NCI-H1105 (cell line): Measurements from ENCODE around the gene WRAP53.
A peak's percentile ranks its signal among the peaks of the same experiment; 100 is the strongest.

ENCODE experiments used
- DNase-seq: peaks from one replicate; lab custom pipeline; 2025; lab: John Stamatoyannopoulos, UW

WRAP53 gene

DNA sequence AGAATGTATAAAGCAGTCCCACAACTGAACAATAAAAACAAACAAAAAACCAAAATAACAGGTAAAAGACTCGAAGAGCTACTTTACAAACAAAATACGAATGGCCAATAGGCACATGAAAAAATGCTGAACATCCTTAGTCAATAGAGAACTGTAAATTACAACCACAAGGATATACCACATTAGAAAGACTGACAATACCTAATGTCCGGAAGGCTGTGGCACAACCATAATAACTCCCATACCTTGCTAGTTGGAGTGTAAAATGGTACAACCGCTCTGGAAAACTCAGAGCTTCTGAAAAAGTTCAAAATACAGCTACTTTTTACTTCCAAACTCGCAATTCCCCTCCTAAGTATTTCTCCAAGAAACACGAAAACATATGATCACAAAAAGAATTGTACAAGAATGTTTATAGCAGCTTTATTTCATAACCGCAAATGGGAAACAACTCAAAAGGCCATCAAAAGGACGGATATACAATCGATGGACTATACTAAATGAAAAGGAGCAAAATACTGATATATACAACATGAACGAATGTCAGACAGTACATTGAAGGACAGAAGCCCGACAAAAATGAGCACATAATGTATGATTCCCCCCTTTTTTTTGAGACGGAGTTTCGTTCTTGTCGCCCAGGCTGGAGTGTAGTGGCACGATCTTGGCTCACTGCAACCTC, 3.3 kb upstream of the WRAP53 start:
- DNase-seq, result no peak

DNA sequence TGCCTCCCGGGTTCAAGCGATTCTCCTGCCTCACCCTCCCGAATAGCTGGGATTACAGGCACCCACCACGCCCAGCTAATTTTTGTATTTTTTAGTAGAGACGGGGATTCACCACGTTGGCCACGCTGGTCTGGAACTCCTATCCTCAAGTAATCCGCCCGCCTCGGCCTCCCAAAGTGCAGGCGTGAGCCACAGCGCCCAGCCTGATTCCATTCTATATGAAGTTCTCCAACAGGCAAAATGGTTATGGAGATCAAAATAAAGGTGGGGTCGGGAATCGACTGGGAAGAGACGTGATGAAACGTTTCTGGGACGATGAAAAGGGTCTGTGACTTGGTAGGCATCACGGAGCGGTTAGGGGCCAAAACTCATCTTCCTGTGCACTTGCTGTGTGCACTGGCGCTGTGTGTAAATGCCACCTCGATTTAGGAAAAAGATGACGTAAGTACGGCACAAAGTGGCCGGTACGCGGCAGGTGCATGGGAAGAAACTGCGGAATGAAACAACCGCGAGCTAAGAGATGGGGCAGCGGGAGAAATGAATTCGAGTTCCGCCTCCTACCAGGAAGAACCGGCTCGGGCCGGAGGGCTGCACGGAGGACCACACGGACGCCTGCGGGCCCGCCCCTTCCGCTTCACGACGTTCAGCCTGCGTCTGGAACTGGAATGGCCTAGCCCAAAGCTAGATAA, 2.6 kb upstream of the WRAP53 start:
- peak; percentile 95 for DNase-seq

DNA sequence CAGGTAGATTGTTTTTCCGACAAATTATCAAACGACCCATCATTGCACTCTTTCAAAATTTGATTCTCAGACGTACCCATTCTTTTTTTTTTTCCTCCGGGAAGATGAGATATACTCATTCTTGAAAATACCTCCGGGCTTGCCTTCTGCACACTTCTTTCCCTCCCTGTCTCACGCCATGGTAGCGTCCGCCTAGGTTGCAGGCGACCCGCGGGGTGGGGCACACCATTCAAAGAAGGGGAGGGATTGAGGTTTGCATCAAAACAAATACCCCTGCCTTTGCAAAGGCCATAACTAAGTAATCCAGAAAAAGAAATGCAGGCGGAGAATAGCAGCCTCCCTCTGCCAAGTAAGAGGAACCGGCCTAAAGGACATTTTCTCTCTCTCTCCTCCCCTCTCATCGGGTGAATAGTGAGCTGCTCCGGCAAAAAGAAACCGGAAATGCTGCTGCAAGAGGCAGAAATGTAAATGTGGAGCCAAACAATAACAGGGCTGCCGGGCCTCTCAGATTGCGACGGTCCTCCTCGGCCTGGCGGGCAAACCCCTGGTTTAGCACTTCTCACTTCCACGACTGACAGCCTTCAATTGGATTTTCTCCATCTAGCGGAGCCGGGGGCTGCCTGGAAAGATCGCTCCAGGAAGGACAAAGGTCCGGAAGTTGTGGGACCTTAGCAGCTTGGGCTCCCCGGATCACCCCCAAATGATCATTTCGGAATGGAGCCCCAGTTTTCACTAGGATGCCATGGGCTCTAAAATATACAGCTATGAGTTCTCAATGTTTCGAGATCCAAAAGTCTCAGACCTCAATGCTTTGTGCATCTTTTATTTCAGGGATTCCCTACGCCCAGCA, 1.8 kb upstream of the WRAP53 start:
- DNase-seq, result peak; percentile 90

DNA sequence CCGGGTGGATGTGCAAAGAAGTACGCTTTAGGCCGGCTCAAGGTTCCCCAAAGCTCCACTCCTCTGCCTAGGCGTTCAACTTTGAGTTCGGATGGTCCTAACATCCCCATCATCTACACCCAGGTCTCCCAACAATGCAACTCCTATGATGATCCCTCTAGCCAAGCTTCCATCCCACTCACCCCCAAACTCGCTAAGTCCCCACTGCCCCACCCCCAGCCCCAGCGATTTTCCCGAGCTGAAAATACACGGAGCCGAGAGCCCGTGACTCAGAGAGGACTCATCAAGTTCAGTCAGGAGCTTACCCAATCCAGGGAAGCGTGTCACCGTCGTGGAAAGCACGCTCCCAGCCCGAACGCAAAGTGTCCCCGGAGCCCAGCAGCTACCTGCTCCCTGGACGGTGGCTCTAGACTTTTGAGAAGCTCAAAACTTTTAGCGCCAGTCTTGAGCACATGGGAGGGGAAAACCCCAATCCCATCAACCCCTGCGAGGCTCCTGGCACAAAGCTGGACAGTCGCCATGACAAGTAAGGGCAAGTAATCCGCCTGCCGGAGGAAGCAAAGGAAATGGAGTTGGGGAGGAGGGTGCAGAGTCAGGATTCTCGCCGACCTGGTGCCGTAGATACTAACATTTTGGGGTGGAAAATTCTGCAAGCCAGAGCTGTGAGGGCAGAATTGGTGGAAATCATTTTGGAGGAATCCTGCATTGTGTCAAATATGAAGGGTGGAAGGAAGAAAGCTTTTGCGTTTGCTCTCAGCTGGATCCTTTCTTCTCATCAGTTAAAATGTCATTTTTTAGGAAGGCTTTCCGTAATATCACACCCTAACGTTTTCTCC, 987 bp upstream of the WRAP53 start, which contains the start of gene TP53:
Gene TP53 (minus strand): TSS at position 419 of the 836 bp plus-strand sequence. CDS start 10,896 bp downstream, outside the sequence.
- peak; percentile 97 for DNase-seq

DNA sequence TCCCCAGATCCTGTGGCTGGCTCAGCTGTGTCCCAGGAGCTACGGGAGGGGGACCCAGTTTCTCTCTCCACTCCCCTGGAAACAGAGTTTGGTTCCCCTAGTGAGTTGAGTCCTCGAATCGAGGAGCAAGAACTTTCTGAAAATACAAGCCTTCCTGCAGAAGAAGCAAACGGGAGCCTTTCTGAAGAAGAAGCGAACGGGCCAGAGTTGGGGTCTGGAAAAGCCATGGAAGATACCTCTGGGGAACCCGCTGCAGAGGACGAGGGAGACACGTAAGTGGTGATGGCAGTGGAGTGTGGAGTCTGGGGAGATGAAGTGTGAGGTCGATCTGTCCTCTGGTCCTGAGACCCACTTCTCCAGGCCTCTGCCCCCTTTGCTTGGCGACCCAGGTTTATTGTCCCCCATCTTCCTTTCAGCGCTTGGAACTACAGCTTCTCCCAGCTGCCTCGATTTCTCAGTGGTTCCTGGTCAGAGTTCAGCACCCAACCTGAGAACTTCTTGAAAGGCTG, 585 bp downstream of the WRAP53 start:
- no peak for DNase-seq

DNA sequence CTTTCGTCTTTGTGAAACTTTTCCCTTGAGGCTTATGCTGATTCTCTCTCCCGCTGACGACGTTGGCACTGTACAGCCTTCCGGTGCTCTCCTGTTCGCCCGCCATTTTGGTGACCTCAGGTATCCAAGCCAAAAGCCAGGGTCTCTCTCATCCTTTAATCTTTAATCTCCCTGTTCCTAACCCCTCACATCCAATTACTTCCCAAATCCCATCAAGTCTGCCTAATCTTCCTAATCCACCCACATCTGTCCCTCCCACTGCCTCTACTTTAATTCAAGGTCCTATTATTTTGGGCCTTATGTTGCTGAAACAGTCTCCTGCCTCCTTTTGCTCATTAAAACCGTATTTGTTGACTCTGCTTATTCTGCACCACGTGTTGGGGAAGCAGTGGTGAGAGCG, 7.3 kb downstream of the WRAP53 start:
- no peak for DNase-seq

DNA sequence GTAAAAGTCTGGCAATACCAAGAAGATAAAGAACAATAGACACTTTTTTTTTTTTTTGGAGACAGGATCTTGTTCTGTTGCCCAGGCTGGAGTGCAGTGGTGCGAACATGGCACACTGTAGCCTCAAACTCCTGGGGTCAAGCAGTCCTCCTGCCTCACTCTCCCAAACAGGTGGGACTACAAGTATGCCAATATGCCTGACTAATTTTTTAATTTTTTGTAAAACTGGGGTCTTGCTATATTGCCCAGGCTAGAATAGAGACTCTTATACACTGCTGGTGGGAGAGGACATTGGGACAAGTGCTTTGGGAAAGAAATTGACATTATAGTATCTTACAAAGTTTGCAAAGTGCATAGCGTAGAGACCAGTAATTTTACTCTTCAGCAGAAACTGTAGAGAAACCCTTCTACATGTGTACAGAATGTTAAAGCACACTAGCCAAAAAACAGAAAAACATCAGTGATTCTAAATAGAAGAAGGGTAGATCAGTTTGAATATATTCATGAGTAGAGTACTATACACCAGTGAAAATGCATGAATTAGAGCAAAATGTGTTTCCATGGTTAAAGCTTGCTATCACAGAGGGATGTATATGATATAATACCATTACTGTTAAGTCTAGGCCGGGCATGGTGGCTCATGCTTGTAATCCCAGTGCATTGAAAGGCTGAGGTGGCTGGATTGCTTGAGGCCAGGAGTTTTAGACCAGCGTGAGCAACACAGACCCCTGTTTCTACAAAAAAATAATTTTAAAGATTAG, 9.7 kb downstream of the WRAP53 start:
- no peak for DNase-seq

DNA sequence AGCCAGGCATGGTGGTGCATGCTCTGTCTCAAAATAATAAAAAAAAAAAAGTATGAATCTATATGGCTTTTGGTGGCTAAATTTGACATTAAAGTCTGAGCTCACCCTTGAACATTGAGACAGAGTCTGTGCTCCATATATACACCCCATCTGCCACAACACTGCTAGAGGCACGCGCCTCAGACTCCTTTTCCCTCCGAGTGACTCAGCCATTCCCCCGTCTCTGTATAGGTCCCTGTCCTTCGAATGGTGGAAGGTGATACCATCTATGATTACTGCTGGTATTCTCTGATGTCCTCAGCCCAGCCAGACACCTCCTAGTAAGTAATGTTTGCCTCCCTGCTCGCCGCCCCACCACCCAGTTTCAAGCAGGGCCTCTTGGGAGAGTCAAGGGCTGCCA, 12.2 kb downstream of the WRAP53 start:
- DNase-seq, result no peak

DNA sequence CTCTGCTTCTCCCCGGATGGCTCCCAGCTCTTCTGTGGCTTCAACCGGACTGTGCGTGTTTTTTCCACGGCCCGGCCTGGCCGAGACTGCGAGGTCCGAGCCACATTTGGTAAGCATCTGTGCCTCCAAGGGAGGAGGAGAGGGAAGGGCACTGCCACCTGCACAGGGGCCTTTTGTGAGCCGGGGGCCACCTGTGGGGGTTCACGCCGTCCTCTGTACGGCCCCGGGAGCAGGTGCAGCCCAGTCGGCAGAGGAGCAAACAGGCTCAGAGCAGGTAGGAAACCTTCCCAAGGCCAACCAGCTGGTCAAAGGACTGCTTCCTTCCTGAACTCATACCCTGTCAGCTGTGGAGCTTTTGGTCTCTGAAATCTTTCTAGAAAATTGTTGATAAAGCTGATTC, 13.4 kb downstream of the WRAP53 start:
- DNase-seq, result no peak

DNA sequence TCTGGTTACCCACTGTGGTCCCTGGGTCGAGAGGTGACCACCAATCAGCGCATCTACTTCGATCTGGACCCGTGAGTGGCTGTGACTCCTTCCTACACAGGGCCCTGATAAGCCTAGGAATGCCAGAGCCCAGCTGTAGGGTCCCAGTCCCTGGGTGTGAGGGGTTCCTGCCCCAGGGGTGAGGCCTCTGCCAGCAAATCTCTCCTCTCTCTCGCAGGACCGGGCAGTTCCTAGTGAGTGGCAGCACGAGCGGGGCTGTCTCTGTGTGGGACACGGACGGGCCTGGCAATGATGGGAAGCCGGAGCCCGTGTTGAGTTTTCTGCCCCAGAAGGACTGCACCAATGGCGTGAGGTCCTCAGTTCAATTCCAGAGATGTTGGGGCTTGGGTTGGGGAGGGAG, 14.5 kb downstream of the WRAP53 start:
- DNase-seq, result no peak

DNA sequence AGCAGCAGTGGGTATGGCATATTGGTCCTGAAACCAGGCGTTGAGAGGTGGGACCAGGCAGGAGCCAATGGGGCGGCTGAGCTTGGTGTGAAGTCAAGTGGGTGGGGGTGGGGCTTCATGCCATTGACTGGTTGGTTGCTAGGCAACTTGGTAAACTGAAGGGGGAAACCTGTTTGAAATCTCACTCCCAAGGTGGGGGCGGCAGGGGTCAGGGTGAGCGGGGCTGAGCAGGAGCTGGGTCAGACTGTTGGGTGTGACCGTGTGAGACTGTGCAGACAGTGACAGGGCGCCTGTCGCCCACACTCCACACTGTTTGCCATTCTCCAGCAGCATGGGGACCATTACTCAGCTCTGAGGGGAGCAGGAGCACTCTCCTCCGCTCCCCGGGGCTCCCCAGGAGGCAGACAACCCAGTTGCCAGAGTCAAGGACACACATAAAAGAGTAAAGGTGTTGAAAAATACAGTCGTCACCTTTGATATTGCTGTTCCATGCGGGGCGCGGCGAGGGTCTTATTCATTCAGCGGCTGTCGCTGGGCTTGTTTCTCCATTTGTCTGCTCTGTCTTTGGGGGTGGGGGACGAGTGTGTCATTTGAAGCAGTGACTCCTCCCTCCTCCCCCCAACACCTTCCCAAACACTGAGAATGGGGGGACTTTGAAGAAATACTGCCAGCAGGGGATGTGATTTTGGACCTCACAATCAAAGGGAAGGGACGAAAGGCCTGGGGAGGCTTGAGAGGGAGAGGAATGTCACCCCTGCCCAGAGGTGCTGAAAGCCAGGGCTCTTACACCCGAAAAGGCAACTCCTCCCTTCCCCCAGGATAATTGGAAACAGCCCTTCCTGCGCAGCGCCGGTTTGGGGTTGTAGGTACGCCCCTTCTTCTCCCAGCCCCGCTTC, 15.6 kb downstream of the WRAP53 start:
- peak; percentile 98 for DNase-seq

DNA sequence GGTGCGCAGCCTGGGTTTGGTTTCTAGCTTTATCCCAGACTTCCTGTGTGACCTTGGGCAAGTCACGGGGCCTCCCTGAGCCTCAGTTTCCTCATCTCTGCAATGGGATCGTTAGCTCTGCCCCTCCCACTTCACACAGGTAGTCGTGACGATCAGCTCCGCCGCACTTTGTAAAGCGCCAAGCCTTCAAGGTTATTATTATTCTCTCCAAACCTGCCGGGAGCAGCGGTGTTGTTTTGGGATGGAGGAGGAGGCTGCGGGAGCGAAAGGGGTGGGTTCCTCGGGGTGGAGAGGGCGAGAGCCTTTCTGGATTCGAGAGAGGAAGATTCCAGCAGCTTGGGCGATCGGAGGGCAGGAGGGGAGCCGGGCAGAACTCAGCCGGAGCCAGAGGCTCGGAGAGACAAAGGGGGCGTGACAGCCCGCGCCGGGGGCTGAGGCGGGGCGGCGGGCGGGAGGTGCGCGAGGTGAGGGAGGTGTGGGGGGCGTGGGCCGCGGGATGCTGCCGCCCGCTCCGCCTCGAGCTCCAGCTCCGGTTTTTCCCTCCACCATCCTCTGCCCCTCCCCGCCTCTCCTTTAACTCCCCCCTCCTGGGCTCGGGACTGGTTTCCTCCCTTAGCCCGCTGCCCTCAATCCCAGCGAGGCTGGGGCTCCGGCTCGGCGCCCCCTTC, 16.5 kb downstream of the WRAP53 start, which contains the start of gene EFNB3:
Gene EFNB3 (plus strand): TSS at position 602 of the 668 bp plus-strand sequence. CDS start 397 bp downstream, outside the sequence.
- DNase-seq, result peak; percentile 85

DNA sequence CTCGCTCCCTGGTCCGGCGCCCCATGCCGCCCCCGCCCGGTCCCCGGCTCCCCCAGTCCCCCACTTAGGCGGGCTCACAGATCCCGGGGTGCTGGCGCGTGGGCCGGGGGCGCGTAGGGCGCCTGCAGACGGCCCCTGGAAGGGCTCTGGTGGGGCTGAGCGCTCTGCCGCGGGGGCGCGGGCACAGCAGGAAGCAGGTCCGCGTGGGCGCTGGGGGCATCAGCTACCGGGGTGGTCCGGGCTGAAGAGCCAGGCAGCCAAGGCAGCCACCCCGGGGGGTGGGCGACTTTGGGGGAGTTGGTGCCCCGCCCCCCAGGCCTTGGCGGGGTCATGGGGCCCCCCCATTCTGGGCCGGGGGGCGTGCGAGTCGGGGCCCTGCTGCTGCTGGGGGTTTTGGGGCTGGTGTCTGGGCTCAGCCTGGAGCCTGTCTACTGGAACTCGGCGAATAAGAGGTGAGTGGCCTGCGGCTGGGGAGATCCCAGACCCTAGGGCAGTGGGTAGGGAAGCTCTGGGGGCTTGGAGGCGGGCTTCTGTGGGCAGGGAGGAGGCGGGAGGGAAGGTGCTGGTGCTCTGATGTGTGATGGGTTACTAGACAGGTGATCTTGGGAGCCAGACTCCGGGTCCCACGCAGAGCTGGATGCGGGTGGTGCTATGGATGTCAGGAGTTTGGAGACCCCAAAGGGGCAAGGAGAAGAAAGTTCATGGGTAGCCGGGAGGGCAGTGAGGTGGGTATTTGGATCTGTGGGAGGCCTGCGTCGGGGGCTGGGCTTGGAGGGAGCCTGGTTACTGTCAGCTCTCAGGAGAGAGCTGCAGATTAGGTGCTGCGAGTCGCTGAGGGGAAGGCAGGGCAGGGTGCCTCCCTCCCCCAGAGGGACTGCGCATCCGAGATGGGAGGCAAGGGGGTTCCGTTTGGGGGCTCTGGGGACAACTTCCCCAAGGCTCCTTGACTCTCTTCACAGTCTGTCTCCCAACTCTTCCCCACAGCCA, 17.3 kb downstream of the WRAP53 start:
- DNase-seq, result peak; percentile 25

DNA sequence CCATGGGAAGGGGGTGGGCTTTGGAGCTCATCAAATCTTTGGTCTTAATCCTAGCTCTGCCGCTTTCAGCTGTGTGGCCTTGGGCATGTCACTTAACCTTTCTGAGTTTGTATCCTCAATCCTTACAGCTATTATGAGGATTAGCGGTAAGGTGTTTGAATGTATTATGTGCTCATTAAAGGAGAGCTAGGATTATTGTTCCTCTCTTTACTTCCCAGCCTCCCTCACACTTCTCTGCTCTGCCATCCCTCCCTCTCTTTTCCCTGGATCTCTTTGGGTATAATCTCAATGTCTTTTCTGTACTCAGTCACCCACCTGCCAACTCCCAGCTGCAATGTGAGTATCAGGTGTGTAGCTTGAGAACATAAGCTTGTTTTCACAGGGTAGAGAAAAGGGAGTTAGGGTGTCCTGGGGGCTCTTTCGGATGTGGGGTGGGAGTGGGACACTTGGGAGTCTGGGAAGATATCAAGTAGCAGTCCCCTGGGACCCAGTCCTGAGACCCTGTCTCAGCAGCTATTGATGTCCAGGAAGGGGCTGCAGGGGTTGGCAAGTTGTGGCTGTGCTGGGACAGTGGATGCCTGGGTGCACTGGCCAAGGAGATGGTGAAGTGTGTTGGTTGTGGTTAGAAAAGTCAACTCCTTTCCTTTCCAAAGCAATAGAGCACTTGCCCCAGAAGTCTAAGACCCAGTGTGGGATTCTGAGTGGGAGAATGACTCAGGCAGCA, 18.5 kb downstream of the WRAP53 start:
- no peak for DNase-seq

DNA sequence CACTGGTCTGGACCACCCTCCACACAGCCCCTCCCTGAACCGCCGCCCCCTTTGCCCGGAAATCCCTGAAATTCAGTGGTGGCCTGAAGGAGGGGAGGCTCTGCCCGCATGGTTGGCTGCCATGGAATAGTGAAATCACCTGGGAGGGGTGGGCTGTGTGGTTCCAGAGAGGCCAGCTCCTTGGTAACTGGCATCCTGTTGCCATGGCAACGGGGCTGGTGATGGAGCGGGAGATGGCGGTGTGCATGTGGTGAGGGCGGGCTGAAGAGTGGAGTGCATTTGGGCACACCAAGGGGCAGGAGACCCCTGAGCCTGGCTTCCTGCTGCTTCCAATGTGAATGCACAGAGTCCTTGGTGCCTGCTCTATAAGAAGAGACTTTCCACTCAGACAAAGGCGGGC, 19.2 kb downstream of the WRAP53 start:
- peak; percentile 19 for DNase-seq

DNA sequence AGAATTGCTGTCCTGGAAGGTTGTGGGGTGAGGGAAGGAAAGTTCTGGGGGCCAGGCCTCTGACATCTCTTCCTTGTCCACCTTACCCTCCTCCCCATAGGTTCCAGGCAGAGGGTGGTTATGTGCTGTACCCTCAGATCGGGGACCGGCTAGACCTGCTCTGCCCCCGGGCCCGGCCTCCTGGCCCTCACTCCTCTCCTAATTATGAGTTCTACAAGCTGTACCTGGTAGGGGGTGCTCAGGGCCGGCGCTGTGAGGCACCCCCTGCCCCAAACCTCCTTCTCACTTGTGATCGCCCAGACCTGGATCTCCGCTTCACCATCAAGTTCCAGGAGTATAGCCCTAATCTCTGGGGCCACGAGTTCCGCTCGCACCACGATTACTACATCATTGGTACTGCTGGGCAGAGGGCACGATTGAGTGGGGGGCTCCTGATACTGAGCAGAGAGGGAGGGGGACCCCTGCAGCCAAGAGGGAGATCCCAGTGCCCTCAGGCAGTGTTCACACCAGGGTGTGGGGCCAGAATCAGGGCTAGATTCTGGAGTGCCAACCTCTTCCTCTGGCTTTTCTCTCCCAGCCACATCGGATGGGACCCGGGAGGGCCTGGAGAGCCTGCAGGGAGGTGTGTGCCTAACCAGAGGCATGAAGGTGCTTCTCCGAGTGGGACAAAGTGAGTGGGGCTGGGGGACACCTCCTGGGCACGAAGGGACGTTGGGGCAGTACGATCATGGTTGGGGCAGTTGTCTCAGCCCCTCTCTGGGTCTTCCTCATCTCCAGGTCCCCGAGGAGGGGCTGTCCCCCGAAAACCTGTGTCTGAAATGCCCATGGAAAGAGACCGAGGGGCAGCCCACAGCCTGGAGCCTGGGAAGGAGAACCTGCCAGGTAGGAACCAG, 19.8 kb downstream of the WRAP53 start:
- DNase-seq, result no peak
